Kidney glomerular epithelial cell (primary cell): ENCODE results near the gene CENPP.

Experiments
- DNase-seq: peaks from one replicate; lab custom pipeline; 2025; lab: John Stamatoyannopoulos, UW

Gene CENPP

DNA sequence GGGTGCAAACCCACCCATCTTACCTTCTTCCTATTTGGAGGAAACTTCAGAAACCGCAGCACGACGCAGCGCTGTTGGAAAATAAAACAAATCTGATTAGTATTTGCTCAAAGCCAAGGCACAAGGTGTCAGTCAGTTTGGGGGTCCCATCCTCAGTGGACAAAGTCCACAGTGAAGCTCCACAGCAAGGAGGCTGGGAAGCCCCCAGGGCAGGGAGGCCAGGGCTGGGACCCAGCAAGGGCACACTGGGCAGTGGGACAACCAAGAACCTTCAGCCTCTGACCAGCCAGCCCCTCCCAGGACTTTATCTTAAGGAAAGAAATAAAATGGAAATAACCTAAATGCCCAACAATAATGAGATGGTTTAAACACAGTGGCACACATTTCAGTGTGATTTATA, 332.9 kb downstream of the CENPP start:
- DNase-seq = no peak

DNA sequence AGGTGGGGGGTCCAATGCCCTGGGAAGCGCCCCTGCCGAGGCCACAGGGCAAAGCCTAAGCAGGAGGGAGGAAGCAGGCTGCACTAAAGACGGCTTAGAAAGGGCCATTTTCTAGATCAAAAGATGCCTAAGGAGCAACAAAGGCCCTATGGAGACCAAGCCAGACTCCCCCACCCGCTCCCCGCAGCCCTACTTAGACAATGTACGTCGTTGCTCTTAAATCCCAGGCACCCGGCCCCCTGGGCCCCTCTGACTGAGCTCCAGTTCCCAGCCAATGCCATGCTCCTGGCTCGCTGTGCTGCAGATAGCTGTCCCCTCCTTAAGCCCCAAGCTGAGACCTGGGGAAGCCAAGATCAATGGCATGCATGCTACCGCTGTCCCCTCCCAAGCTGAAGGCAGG, 333.8 kb downstream of the CENPP start:
- no peak for DNase-seq

DNA sequence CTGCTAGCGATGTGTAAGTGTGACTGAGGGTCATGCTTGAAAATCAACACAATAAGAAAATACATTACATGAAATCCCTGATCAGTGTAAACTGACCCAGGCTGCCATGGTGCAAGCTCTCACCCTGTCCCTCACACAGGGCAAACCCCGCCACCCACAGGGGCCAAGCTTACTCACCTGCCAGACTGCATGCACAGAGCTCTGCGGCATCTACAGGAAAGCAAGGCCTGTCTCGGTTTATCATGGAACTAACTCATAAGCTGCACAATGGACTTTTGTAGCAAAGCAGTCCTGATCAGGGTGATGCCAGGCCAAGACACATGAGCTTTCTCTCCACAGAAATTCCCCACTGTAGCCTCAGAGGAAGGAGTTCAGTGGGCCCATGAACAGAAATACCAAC, 334.5 kb downstream of the CENPP start:
- no peak for DNase-seq

DNA sequence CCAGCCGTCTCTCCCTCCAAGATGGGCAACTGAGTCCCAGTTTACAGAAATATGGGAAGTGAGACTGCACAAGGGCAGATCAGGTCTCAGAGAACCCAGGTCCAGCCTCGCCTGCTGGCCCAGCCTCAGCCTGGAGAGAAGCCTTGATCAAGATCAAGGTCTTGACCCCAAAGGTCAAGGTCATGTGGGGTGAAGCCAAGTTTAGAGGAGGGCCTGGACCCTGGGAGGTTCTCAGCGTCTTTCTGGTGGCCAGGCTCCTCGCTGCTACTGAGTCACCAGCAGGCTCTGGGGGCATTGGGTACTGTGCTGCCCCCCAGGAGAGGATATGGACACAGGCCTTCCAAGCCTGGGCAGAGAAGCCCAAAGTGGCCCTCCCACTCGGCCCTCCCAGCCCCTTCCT, 335.4 kb downstream of the CENPP start:
- no peak for DNase-seq

DNA sequence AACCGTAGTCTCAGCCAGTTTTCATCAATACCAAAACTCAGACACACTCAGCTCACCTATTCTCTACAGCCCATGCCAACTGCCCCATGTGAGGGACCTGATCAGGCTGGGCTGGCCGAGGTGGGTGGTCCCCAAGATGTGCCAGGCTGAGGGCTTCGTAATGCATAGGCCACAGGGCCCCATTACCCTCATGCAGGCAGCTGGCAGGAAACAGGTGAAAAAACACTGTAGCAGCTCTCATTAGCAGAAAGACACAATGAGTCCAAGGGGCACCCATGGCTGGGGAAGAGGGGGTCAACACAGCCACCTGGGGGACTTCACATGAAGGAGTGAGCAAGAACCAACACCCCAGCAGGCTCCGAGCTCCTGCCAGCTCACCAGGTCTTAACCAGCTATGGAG, 336.0 kb downstream of the CENPP start:
- no peak for DNase-seq

DNA sequence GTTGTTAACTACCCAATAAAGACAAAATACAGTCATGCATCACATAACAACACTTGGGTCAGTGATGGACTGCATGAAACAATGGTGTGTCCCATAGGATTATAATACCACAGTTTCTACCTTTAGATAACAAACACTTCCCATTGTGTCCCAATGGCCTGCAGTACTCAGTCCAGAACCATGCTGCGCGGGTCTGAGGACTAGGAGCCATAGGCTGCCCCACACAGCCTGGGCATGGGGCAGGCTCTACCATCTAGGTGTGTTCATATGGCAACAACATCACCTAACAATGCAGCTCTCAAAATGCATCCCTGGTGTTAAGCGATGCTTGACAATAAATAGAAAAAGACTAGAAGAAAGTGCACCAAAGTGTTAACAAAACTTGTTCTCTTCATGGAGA, 337.4 kb downstream of the CENPP start:
- DNase-seq = no peak

DNA sequence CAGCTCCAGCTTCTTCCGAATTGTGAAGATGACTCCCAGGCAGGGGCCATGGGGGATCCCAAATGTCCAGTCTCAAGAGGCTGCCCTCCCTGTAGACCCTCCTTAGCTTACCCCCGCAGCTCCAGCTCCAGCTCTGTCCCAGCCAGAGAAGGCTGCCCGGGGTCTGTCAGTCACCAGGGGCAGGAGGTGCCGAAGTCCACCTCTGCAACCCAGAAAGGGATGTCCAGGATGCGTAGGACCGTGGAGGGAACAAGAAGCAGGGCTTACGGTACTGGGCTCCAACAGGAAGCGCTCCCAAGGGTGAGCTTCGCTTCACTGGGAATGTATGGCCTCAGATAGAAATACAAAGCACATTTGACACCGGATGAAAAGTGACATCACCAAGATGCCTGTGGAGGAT, 338.2 kb downstream of the CENPP start:
- no peak for DNase-seq

DNA sequence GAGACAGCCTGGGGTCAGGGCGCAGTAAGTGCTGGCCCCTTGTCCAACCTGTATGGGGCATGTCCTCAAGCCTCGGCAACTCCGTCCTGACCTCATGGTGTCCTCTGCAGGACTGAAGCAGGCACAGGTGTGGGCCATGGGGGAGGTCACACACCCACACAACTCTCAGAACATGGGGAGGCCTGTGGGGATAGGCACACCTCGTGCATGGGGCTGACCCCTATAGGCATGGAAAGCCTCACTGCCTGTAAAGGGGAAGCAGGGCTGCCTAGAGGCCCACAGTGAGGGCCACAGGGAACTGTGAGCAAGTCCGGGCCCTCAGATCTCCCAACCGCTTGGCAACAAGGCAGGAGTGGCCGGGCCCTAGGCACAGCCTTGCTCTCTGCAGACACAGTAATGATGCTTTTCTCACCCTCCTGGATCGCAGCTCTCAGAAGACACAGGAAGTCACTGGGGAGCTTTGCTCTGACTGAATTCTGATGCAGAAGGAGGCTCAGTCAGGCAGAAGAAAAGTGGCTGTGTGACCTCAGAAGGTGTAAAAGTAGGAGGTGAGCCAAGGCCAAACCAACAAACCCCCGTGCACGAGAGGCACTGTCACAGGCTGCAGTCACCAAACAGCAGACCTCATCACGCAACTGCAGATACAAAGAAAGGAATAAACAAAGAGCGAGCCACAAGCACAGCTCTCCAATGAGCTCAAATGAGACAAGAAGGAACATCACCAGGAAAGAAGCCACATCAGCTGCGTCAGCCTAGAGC, 338.8 kb downstream of the CENPP start:
- no peak for DNase-seq

DNA sequence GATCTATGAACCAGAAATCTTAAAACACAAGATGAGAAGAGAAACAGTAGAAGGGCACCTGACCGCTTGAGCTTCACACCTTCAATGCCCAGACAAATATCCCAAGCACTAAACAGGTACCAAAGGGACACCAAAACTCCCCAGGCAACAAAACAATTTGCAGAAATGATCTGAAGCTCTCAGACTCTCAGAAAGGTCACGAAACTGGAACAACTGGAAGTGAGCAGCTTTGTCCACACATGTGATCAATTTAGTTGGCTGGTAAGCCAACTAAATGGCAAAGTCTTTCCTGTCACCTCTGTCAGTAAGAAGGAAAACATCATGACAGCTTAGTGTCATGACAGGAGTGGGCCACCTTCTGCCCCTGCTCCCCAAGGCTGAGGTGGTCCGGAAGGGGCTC, 340.1 kb downstream of the CENPP start:
- DNase-seq = no peak

DNA sequence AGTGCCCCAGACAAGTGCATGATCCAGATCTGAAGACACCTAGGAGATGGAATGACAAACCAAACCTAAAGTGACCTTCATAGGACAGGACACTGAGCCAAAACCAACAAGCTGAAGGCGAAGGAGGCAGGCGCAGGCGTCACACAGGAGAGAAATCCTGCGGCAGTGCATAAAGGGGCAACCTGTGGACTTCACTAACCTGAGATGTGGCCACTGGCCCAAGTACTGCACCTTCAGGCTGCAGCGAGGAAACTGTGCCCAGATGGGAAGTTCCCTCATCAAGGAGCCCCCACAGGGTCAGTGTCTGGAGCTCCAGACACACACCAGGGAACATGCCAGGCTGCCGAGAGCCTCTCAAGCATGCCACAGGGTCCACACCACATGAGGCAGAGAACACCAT, 340.5 kb downstream of the CENPP start:
- DNase-seq = no peak

DNA sequence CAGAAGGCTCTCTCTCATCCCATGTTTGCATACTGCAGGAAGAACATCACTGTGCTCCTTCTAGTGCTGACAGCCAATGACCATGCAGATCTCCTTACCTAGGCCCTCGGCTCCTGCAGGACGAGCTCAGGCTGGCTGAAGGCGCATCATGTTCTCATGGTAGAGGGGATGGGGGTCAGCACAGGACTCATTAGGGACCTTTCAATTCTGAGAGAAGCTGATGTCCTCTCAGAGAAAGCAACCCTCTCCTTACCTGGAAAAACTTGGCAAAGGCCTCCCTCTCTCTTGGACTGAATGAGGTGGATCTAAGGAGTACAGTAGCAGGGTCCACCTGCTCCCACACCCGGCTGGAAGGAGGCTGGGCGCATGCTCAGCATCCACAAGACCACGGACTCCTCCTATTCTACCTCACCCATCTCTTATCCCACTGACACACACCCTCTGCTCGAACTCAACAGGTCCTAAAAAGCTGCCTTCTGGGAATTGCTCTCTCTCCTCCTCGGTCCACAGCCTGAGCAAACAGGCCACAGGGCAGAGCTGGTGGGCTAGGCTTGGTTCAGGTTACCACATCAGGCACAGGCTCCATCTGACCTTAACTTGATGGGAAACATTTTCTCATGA, 341.3 kb downstream of the CENPP start:
- no peak for DNase-seq

DNA sequence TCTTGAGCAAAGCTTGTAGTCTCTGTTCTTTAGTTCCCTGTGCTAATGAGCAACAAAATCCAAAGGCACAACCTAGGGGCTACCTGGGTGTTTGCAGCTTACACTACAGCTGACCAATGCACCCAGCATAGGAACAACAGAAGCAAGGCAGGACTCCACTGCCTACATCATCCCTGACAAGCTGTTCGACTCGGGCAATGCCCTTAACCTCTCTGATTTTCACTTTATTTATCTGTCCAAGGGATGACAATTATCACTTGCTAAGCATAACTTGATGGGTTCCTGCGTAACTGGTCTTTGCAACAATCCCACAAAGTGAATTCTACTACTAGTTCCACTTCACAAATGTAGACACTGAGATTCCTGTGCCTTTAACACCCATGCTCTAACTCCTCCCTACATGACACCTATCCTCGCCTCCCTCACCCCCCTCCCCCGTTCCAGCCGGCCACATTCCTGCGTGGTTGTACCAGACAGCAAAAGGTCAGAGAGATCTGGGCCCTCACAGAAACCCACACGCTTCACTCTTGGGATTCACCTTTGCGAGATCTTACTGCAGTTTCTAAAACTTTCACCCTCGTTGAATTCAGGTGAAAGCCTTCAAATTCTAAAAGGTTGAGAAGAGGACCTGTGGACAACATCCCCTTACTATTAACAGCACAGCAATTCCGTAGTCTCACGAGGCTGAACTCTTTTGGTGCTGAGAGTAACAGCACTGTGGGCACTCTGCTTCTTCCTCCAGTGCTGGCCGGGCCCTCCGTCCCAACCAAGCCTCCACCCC, 343.2 kb downstream of the CENPP start:
- DNase-seq = peak; percentile 66

DNA sequence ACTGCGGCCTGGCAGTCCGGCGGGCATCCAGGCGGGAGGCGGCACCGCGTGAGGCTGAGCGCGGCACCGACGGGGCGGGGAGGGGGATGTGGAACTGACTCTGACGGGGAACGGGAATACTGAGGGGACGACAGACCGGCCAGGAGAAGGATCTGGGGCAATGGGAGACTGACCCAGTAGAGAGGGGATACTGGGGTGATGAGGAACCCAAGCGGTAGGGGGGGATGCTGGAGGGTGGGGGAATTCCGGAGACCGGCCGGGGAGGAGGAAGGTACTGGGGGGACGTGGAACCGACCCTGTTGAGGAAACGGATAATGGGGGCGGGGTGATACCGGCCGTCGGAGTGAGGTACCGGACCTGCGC, 343.8 kb downstream of the CENPP start:
- no peak for DNase-seq
